ENCODE measurements around the gene IKZF4. TPM values are rescaled to one million over a fixed set of nuclear protein-coding genes. Genes with fewer than 3 reads are reported as not detected.
"Not testable (repeated sequence)": the region's sequence is repeated elsewhere in the genome, so short reads cannot be mapped to it uniquely, and the experiment has no call there.

IKZF4 gene
- total RNA-seq, 2 experiments from 2014 or later = 17.6 to 19.4 TPM

GRCh38 chr12:56001487-56002100 lies 19.2 kb upstream of the IKZF4 start:
- ChIA-PET CTCF (no interaction called here), POLR2A (no interaction called here)
- Mint-ChIP-seq H3K9me3 (no peaks in the 10 kb centered on the region), H3K4me1 (peaks cover 36% of the 10 kb centered on the region), H3K27ac (no peak overlapping the region), H3K36me3 (ENCODE audit: low read depth) (peaks cover 17% of the 10 kb centered on the region), H3K27me3 (no peaks in the 10 kb centered on the region), H3K4me3 (no peak overlapping the region)
- DNase-seq = no peak

- H3K27ac Mint-ChIP-seq, H3K9me3 Mint-ChIP-seq, POLR2A ChIA-PET, CTCF ChIA-PET, H3K4me3 Mint-ChIP-seq, H3K27me3 Mint-ChIP-seq, DNase-seq: not testable (repeated sequence)
- peaks cover 17% of the 10 kb centered on the region for H3K36me3 Mint-ChIP-seq (ENCODE audit: low read depth)
- H3K4me1 Mint-ChIP-seq = peaks cover 31% of the 10 kb centered on the region
Observed at GRCh38 chr12:56003376-56003775, 17.5 kb upstream of the IKZF4 start.

- Mint-ChIP-seq H3K27me3 (no peaks in the 10 kb centered on the region), H3K4me3 (no peak overlapping the region), H3K9me3 (no peaks in the 10 kb centered on the region), H3K27ac (no peak overlapping the region), H3K4me1 (peaks cover 30% of the 10 kb centered on the region), H3K36me3 (ENCODE audit: low read depth) (peaks cover 16% of the 10 kb centered on the region)
- ChIA-PET POLR2A (no interaction called here), CTCF (no interaction called here)
- no peak for DNase-seq
Observed at GRCh38 chr12:56004211-56004610, 16.6 kb upstream of the IKZF4 start.

GRCh38 chr12:56007564-56008559 lies 13.0 kb upstream of the IKZF4 start:
- Mint-ChIP-seq H3K27me3 (no peaks in the 10 kb centered on the region), H3K4me3 (peak overlapping the region; percentile 86), H3K36me3 (ENCODE audit: low read depth) (peaks cover 5% of the 10 kb centered on the region), H3K9me3 (no peaks in the 10 kb centered on the region), H3K4me1 (peaks cover 29% of the 10 kb centered on the region), H3K27ac (peak overlapping the region; percentile 74)
- ChIA-PET CTCF (interaction anchor here (1.0 to 3.3 kb wide), 7 partner anchors 11 to 111 kb away, joined by 3 to 20 read pairs (median 5); partner anchors contain the start of genes IKZF4 and SUOX), POLR2A (interaction anchor here (0.8 to 2.8 kb wide), 9 partner anchors 13 to 441 kb away, joined by 3 to 20 read pairs (median 4); partner anchors contain the start of genes IKZF4, RAB5B, RNF41 and TIMELESS)
- DNase-seq = peak; percentile 73

GRCh38 chr12:56010111-56010570 lies 10.7 kb upstream of the IKZF4 start:
- H3K27ac Mint-ChIP-seq = no peak overlapping the region
- peaks cover 34% of the 10 kb centered on the region for H3K4me1 Mint-ChIP-seq
- H3K36me3 Mint-ChIP-seq (ENCODE audit: low read depth) = no peaks in the 10 kb centered on the region
- no peaks in the 10 kb centered on the region for H3K27me3 Mint-ChIP-seq
- ChIA-PET CTCF (interaction anchor here (0.7 to 3.1 kb wide), 4 partner anchors 14 to 68 kb away, joined by 3 to 18 read pairs (median 3); partner anchors contain the start of gene SUOX), POLR2A (interaction anchor here (0.7 to 1.2 kb wide), 4 partner anchors 10 to 266 kb away, joined by 3 to 5 read pairs (median 4); partner anchors contain the start of genes IKZF4 and RAB5B)
- no peaks in the 10 kb centered on the region for H3K9me3 Mint-ChIP-seq
- H3K4me3 Mint-ChIP-seq = no peak overlapping the region
- no peak for DNase-seq

- no peaks in the 10 kb centered on the region for H3K36me3 Mint-ChIP-seq (ENCODE audit: low read depth)
- H3K27ac Mint-ChIP-seq = no peak overlapping the region
- DNase-seq = no peak
- H3K9me3 Mint-ChIP-seq = no peaks in the 10 kb centered on the region
- H3K4me1 Mint-ChIP-seq = peaks cover 36% of the 10 kb centered on the region
- ChIA-PET CTCF (interaction anchor here (1.4 to 3.1 kb wide), 2 partner anchors 15 to 18 kb away, joined by 7 to 18 read pairs; partner anchors contain the start of gene SUOX), POLR2A (interaction anchor here (0.8 to 1.3 kb wide), 2 partner anchors 9 to 72 kb away, joined by 3 read pairs; partner anchors contain the start of gene IKZF4)
- no peaks in the 10 kb centered on the region for H3K27me3 Mint-ChIP-seq
- no peak overlapping the region for H3K4me3 Mint-ChIP-seq
Observed at GRCh38 chr12:56011509-56012090, 9.2 kb upstream of the IKZF4 start.

GRCh38 chr12:56013482-56013881 lies 7.4 kb upstream of the IKZF4 start:
- Mint-ChIP-seq H3K27me3 (no peaks in the 10 kb centered on the region), H3K9me3 (no peaks in the 10 kb centered on the region), H3K4me3 (no peak overlapping the region), H3K27ac (no peak overlapping the region), H3K4me1 (peaks cover 27% of the 10 kb centered on the region), H3K36me3 (ENCODE audit: low read depth) (peaks cover 2% of the 10 kb centered on the region)
- no peak for DNase-seq
- POLR2A ChIA-PET = interaction anchor here (1.1 kb wide), 1 partner anchor 24 kb away, joined by 3 read pairs; no protein-coding TSS in a partner anchor
- CTCF ChIA-PET = interaction anchor here (1.6 to 1.8 kb wide), 2 partner anchors 16 to 18 kb away, joined by 6 to 7 read pairs; no protein-coding TSS in a partner anchor

GRCh38 chr12:56014205-56014604 lies 6.6 kb upstream of the IKZF4 start:
- Mint-ChIP-seq H3K36me3 (ENCODE audit: low read depth) (peaks cover 4% of the 10 kb centered on the region), H3K27me3 (no peaks in the 10 kb centered on the region), H3K27ac (no peak overlapping the region), H3K4me3 (no peak overlapping the region), H3K9me3 (no peaks in the 10 kb centered on the region), H3K4me1 (peaks cover 24% of the 10 kb centered on the region)
- CTCF ChIA-PET = interaction anchor here (1.6 to 1.8 kb wide), 2 partner anchors 15 to 19 kb away, joined by 6 to 7 read pairs; no protein-coding TSS in a partner anchor
- DNase-seq = no peak
- POLR2A ChIA-PET = interaction anchor here (1.1 kb wide), 1 partner anchor 23 kb away, joined by 3 read pairs; no protein-coding TSS in a partner anchor

- DNase-seq = no peak
- Mint-ChIP-seq H3K9me3 (no peaks in the 10 kb centered on the region), H3K4me3 (no peak overlapping the region), H3K36me3 (ENCODE audit: low read depth) (peaks cover 11% of the 10 kb centered on the region), H3K27me3 (no peaks in the 10 kb centered on the region), H3K27ac (no peak overlapping the region), H3K4me1 (peaks cover 39% of the 10 kb centered on the region)
- ChIA-PET POLR2A (interaction anchor here (0.8 kb wide), 1 partner anchor 21 kb away, joined by 3 read pairs; no protein-coding TSS in a partner anchor), CTCF (interaction anchor here (1.4 kb wide), 1 partner anchor 21 kb away, joined by 7 read pairs; no protein-coding TSS in a partner anchor)
Observed at GRCh38 chr12:56017181-56017580, 3.7 kb upstream of the IKZF4 start.

- CTCF ChIA-PET = interaction anchor here (1.4 to 1.8 kb wide), 2 partner anchors 11 to 22 kb away, joined by 7 to 8 read pairs; no protein-coding TSS in a partner anchor
- H3K9me3 Mint-ChIP-seq = no peaks in the 10 kb centered on the region
Observed at GRCh38 chr12:56018356-56018755, 2.5 kb upstream of the IKZF4 start.

GRCh38 chr12:56021889-56022497 lies 1.1 kb downstream of the IKZF4 start:
- Mint-ChIP-seq H3K27me3 (no peaks in the 10 kb centered on the region), H3K4me3 (peak overlapping the region; percentile 98), H3K9me3 (no peaks in the 10 kb centered on the region), H3K36me3 (ENCODE audit: low read depth) (peaks cover 28% of the 10 kb centered on the region), H3K27ac (peak overlapping the region; percentile 94), H3K4me1 (peaks cover 51% of the 10 kb centered on the region)
- DNase-seq = no peak
- ChIA-PET CTCF (interaction anchor here (1.5 to 4.9 kb wide), 4 partner anchors 13 to 283 kb away, joined by 4 to 32 read pairs (median 6); partner anchors contain the start of gene SUOX), POLR2A (interaction anchor here (0.9 to 3.6 kb wide), 11 partner anchors 11 to 96 kb away, joined by 3 to 20 read pairs (median 6); partner anchors contain the start of genes PA2G4, RAB5B and ZC3H10)

More at GRCh38 chr12:56018356-56018755, 2.5 kb upstream of the IKZF4 start:
- H3K36me3 Mint-ChIP-seq (ENCODE audit: low read depth) = peaks cover 11% of the 10 kb centered on the region
- H3K4me1 Mint-ChIP-seq = peaks cover 50% of the 10 kb centered on the region
- POLR2A ChIA-PET = interaction anchor here (1.0 kb wide), 1 partner anchor 21 kb away, joined by 3 read pairs; no protein-coding TSS in a partner anchor
- DNase-seq = no peak
- no peak overlapping the region for H3K27ac Mint-ChIP-seq
- H3K4me3 Mint-ChIP-seq = no peak overlapping the region
- H3K27me3 Mint-ChIP-seq = no peaks in the 10 kb centered on the region
